HG03565 (cell line): ENCODE results near the gene MPDZ.

Experiments
- ATAC-seq: cut with Tn5 transposase; IDR thresholded peaks from one replicate; pipeline ENCODE4 v1.9.1; 2021; ENCODE audit warnings: mild to moderate bottlenecking, moderate library complexity; ENCODE audit not compliant: unreplicated experiment

The MPDZ gene

DNA sequence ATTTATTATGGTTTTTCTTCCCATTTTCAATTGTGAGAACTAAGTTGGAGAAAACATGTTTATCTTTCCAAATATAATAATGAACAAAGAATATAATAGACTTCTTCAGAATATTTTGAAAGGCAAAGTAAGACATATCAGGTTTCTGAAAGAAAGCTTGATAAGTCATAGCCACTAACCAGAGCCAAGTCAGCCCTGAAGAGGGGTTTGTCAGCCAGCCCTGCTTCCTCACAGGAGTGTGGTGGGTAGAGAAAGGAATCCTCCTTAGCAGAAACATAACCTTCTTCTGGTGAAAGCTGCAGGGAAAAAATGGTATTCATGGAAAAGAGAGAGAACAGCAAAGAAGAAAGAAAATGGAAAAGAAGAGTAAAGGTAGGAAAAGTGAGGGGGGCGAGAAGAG is 93.4 kb downstream of the MPDZ start:
- no peak for ATAC-seq

GRCh38 chr9:13181652-13182051 is 97.8 kb downstream of the MPDZ start:
- no peak for ATAC-seq

GRCh38 chr9:13179257-13179656 is 100.2 kb downstream of the MPDZ start:
- ATAC-seq: no peak

DNA sequence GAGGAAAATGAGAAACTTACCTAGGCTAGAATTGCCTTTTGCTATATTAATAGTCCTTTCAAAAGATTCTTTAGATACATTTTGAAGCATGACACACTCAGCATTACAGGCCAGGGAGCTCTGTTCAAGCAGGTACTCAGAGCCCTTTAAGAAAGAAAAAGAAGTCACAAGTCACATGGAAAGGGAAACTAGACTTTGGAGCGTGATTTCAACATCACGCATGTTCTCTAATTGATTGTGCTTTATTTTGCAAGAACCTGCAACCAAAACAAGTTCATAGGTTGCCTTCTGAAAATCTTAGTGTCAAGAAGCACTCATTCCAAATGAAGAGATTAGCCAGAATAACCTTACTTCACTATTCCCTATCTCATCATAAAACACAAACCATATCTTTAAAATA is 103.8 kb downstream of the MPDZ start:
- ATAC-seq: no peak

DNA sequence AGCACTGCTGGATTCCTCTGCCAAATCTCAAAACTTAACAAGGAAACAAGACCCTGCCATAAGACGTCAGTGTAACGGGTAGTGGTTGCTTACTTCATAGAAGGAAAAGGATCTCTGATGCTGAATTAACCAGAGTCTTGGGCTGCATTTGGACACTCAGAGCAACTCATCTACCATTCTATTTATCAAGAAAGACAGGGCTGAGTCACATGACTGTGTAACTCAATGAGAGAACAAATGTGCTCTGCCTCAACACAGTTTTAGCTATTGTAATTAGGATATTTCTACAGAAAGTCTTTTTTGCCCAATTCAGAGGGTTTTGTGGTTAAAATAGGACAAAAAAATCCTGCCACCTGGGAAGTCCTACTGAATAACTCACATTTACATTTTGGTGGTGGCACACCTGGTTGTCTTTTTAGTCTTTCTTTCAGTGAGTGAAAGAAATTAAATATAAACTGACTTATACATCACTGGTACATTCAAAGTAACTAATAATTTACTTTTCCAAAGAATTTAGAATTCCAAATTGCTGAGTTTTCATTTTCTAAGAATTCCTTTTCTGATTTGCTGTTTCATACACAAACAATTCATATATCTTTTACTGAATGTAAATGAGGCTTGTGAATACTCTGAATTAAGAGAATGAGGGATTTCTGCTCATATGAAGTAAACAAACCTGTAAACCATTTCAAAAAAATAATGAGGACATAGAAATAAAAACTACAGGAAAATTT is 104.4 kb downstream of the MPDZ start:
- no peak for ATAC-seq

GRCh38 chr9:13173553-13173952 is 105.9 kb downstream of the MPDZ start:
- ATAC-seq: no peak

DNA sequence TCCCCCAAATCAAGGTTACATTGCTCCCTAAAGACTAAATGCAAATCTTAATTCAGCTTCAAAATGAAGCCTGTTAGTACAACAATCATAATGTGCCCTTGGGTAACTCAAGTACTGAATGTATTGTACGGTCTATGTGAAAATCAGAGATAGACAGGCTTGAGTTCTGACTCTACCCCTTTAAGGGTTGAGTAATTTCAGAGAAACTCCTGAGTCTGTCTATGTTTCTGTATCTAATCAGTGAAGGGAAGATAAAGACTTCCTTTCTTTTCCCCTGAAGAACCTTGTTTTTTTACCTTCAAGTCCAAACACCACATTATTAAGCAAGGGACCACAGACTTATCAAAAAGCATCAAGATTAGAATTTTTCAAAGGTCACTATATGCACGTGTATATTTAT is 108.2 kb downstream of the MPDZ start:
- ATAC-seq: no peak

GRCh38 chr9:13166996-13167395 is 112.5 kb downstream of the MPDZ start:
- no peak for ATAC-seq

DNA sequence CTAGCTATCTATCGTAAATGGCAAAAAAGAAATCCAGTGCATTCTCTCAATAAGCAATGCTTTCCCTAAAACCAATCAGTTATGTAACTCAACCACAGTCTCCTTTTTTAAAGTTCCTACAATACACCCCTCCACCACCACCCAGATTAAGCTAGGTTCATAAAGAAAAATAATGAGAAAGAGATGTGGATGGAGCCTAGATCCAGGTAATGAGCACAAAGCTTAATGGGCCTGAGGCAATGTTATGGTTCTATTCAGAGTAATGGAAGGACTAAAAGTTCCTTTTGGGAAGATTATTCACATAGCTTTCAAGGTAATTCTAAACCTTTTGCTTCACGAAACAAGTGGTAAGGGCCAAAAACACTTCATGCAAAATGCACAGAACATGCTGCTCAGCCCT is 113.5 kb downstream of the MPDZ start:
- ATAC-seq: no peak

DNA sequence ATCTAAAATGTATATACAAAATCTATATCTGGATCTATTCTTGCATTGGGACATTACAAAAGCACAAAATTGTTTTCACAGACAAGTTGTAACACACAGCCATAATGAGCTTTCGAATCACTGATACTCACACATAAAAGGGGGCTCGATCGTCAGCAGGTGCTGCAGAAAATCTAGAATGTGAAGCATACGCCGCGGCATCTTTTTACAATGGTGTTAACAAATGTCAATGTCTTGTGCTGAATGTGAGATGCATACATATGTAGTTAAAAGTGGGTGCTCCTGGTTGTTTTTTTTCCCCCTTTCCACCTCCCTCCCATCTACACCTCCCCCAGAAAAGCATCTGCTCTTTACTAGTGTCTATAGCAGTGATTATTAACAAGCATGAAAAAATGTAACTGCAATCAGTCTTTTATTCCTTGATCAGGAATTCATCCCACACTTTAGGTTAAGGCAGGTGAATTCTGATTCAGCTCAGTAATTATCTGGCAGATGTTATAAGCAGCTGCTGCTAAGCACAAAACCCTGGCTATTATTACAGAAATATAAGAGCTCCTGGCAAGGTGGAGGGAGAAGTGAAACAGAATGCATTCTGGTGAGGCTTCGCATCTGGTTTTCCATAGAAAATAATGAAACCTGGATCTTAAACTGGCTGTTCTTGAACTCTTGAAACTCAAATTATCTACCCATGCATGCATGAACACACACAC is 114.1 kb downstream of the MPDZ start:
- no peak for ATAC-seq

DNA sequence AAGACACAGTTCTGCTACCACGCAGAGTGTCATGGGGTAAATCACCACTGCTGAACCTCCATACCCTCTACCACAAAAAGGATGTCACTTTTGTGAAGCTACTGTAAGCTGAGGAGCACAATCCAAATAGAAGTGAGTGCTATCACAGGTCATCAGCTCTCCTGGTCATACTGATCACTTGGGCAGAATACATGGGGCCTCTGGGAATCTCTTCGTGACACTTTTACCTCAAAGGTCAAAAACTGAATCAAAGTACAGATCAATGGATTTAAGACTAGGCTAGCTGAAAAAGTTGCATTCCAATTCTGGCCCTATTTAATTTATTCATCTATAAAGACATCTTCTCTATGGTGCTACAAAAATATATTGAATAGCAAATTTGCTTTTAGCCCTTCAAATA is 115.5 kb downstream of the MPDZ start:
- no peak for ATAC-seq

GRCh38 chr9:13163287-13163686 is 116.2 kb downstream of the MPDZ start:
- no peak for ATAC-seq

- ATAC-seq: no peak
Measured at GRCh38 chr9:13160051-13160450, 119.4 kb downstream of the MPDZ start.

DNA sequence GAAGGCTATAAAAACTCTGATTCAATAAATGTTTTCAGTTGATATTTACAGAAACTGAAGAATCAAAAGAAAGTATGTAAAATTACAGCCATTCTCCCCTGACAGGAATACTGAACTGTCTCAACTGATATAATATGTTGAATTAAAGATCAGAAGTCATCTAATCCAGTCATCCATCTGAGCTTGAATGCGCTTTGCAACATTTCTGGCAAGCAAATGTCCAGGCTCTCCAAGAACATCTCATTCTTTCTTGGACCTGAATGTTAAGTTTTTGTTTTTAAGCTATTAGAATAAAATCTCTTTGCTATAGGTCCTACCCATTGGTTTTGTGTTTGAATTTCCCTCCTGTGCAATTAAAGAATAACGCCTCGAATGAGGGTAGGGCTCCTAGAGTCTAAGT is 120.5 kb downstream of the MPDZ start:
- no peak for ATAC-seq

DNA sequence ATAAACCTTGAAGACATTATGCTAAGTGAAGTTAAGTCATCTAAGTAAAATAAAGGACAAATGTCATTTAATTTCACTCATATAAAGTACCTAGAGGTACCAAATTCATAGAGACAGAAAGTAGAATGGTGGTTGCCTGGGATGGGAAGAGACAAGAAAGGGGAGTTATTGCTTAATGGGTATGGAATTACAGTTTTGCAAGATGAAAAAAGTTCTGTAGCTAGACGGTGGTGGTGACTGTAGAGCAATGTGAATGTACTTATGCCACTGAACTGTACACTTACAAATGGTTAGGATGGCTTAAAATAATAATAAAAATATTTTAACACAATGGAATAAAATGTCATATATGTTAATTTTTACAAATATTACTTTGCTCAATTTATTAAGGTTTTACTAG is 128.0 kb downstream of the MPDZ start:
- no peak for ATAC-seq

DNA sequence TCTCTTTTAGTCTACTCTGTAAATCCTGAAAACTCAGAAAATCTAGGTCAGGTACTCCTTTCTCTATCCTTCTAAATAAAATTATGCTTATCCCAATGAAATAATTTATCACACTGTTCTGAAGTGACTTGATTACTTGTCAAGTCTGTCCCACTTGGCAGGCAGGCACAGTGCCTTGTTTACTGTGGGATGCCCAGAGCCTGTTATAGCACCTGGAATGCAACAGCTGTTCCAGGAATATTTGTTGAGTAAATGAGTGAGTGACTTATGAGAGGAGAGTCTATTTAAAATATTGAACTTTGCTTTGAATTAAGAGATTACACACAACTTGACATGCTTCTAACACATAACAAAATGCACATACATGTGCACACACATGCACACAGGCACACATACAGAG is 130.0 kb downstream of the MPDZ start:
- ATAC-seq: no peak

GRCh38 chr9:13146840-13147239 is 132.7 kb downstream of the MPDZ start:
- no peak for ATAC-seq

DNA sequence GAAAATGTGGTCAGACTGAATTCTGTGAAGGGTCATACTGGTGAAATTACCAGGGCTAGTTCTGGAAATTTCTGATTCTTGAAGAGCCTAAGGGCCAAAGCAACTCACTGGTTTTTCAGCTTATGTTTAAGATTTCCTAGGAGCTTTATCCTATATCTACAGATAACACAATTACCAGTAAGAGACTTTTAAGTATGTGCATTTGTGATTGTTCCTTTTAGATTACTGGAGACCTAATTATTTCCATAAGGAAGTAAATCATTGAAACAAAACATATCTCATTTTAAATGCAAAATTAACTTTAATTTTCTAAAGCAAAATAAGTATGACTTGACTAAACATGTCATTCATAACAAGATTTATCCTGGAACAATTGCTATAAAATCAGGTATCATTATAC is 134.2 kb downstream of the MPDZ start:
- no peak for ATAC-seq

DNA sequence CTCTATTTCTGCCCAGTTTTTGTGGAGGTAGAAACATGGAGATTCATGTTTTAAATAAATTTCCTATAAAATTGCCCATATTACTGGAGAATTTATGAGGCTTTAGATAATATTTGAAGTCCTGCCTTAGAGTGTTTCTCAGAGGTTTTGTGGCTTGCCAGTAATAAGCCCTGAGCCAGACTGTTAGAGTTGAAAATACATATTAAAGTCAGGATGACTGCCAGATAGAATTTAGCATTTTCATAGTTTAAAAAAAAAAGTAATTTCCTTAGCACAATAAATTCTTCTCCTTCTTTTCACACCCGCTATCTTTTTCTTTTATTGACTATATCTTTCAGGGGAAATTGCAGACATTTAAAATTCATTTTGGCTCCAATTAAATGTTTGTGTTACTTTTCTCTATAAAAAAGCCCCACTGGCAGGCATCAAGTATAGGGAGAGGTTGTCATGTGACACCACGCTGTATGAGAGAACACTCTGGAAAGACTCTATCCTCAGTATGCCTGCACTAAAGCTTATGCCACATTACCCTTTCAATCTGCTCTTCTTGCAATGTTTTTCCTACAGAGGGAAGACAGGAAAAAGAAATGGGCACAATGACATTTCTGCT is 135.2 kb downstream of the MPDZ start:
- ATAC-seq: no peak

- no peak for ATAC-seq
Measured at GRCh38 chr9:13143281-13143680, 136.2 kb downstream of the MPDZ start.

GRCh38 chr9:13142776-13143175 is 136.7 kb downstream of the MPDZ start:
- ATAC-seq: no peak

GRCh38 chr9:13141629-13142028 is 137.9 kb downstream of the MPDZ start:
- no peak for ATAC-seq
